Tibial nerve (tissue), 4 donors: ENCODE measurements around the gene BIRC2. TPM values are rescaled to one million over a fixed set of nuclear protein-coding genes. Genes with fewer than 3 reads are reported as not detected.

Experiments
- DNase-seq, 2 donors: peaks; one replicate each; pipeline ENCODE4 v3.0.0-alpha.2; 2019; ENCODE audit warnings: low spot score in 2 of 2
- H3K27ac ChIP-seq, 4 donors: fragments of 200-600 bp; sonication (generic) in 3 of 4; one replicate each; pipeline ENCODE4 v1.5.1; 2017 to 2019; ENCODE audit warnings: mild to moderate bottlenecking in 1 of 4
- H3K27me3 ChIP-seq, 2 donors: fragments of 200-600 bp; sonication (generic) in 1 of 2; one replicate each; pipeline versions ENCODE4 v1.5.1 to v1.6.0; 2017 to 2019
- H3K36me3 ChIP-seq, 3 donors: fragments of 200-600 bp; sonication (generic); one replicate each; pipeline ENCODE4 v1.5.1; 2018 to 2019
- H3K4me1 ChIP-seq, 4 donors: fragments of 200-600 bp; sonication (generic) in 3 of 4; one replicate each; pipeline ENCODE4 v1.5.1; 2017 to 2019
- H3K4me3 ChIP-seq, 4 donors: fragments of 200-600 bp; sonication (generic) in 3 of 4; one replicate each; pipeline ENCODE4 v1.5.1; 2017 to 2019; ENCODE audit warnings: mild to moderate bottlenecking in 1 of 4, moderate library complexity in 1 of 4
- H3K9me3 ChIP-seq, 4 donors: fragments of 200-600 bp; sonication (generic) in 3 of 4; one replicate each; pipeline ENCODE4 v1.5.1; 2017 to 2019
- CTCF ChIP-seq, 5 experiments: fragments of 200-600 bp in 3 of 5; fragments of 450-650 bp in 2 of 5; sonication (generic) in 3 of 5; IDR thresholded peaks; one replicate each; pipeline ENCODE4 v1.5.1; 2016 to 2019; ENCODE audit warnings: antibody characterized with exemption in 5 of 5, mild to moderate bottlenecking in 3 of 5, moderate library complexity in 2 of 5
- EP300 ChIP-seq, 2 donors: sonication (generic); formaldehyde crosslinking; IDR thresholded peaks; one replicate each; pipeline ENCODE4 v1.6.1; 2017; ENCODE audit warnings: antibody characterized with exemption in 2 of 2, mild to moderate bottlenecking in 1 of 2
- POLR2A ChIP-seq, 2 donors: fragments of 450-650 bp; IDR thresholded peaks; one replicate each; pipeline ENCODE4 v1.6.1; 2017; ENCODE audit warnings: antibody characterized with exemption in 2 of 2, mild to moderate bottlenecking in 2 of 2, moderate library complexity in 2 of 2
- WGBS, 2 donors: methylation state at CpG; one replicate each; pipeline ENCODE4 v1.1.5; 2018; 5-methylcytosine and 5-hydroxymethylcytosine counted together
- total RNA-seq, 4 donors: library from RNA; depleted of rRNA; stranded (reverse); fragments of >200 nt; gene quantifications; one replicate each; pipeline ENCODE4 v1.1.0, GENCODE V29; 2016

BIRC2 gene
- total RNA-seq, 4 donors from 2014 or later = 39.0 to 74.5 (median 51.4) TPM

GRCh38 chr11:102382384-102382783, 35.4 kb downstream of the BIRC2 start:
- Histone ChIP-seq H3K4me1 (peaks cover 0 to 25% (median 2%) of the 10 kb centered on the region in 4 donors), H3K27ac (no peak overlapping the region), H3K4me3 (no peak overlapping the region), H3K9me3 (no peaks in the 10 kb centered on the region), H3K36me3 (peaks cover 0 to 68% (median 0%) of the 10 kb centered on the region in 3 donors), H3K27me3 (no peaks in the 10 kb centered on the region)
- no peak for TF ChIP-seq EP300 (IDR thresholded peaks at IDR 0.05)
- TF ChIP-seq POLR2A (IDR thresholded peaks at IDR 0.05) = no peak
- no peak for TF ChIP-seq CTCF (IDR thresholded peaks at IDR 0.05)
- 86 to 89% methylated on average over 3 of the region's 3 CpGs for WGBS, 2 donors
- no peak for DNase-seq

GRCh38 chr11:102383839-102384238, 36.8 kb downstream of the BIRC2 start:
- H3K4me3 ChIP-seq = no peak overlapping the region
- TF ChIP-seq CTCF (IDR thresholded peaks at IDR 0.05) (no peak), EP300 (IDR thresholded peaks at IDR 0.05) (peak; percentile 38 to 48), POLR2A (IDR thresholded peaks at IDR 0.05) (no peak)
- no peaks in the 10 kb centered on the region for H3K27me3 ChIP-seq
- no peaks in the 10 kb centered on the region for H3K9me3 ChIP-seq
- H3K27ac ChIP-seq = peak overlapping the region in 3 of 4 donors; percentile 4 to 70 (median 39)
- H3K4me1 ChIP-seq = peaks cover 0 to 25% (median 2%) of the 10 kb centered on the region in 4 donors
- H3K36me3 ChIP-seq = peaks cover 0 to 70% (median 0%) of the 10 kb centered on the region in 3 donors
- no peak for DNase-seq
- 80 to 81% methylated on average over 3 of the region's 3 CpGs for WGBS, 2 donors

GRCh38 chr11:102384419-102385079, 37.5 kb downstream of the BIRC2 start:
- peak overlapping the region in 3 of 4 donors; percentile 4 to 70 (median 39) for H3K27ac ChIP-seq
- H3K9me3 ChIP-seq = no peaks in the 10 kb centered on the region
- H3K4me3 ChIP-seq = no peak overlapping the region
- H3K4me1 ChIP-seq = peaks cover 0 to 25% (median 2%) of the 10 kb centered on the region in 4 donors
- TF ChIP-seq POLR2A (IDR thresholded peaks at IDR 0.05) (no peak), CTCF (IDR thresholded peaks at IDR 0.05) (no peak), EP300 (IDR thresholded peaks at IDR 0.05) (no peak)
- DNase-seq = no peak
- H3K36me3 ChIP-seq = peaks cover 0 to 70% (median 0%) of the 10 kb centered on the region in 3 donors
- no peaks in the 10 kb centered on the region for H3K27me3 ChIP-seq
- WGBS, 2 donors = 77 to 79% methylated on average over 15 of the region's 15 CpGs

GRCh38 chr11:102385085-102386007, 38.3 kb downstream of the BIRC2 start:
- Histone ChIP-seq H3K27me3 (no peaks in the 10 kb centered on the region), H3K4me1 (peaks cover 0 to 27% (median 2%) of the 10 kb centered on the region in 4 donors), H3K4me3 (no peak overlapping the region), H3K9me3 (no peaks in the 10 kb centered on the region), H3K27ac (peak overlapping the region in 2 of 4 donors; percentile 11 to 39), H3K36me3 (peaks cover 0 to 66% (median 0%) of the 10 kb centered on the region in 3 donors)
- 77 to 83% methylated on average over 5 of the region's 5 CpGs for WGBS, 2 donors
- TF ChIP-seq EP300 (IDR thresholded peaks at IDR 0.05) (no peak), POLR2A (IDR thresholded peaks at IDR 0.05) (no peak), CTCF (IDR thresholded peaks at IDR 0.05) (no peak)
- DNase-seq = no peak
